ENCODE data around the gene RNF223.
A peak's percentile ranks its signal among the peaks of the same experiment; 100 is the strongest.
"Not testable (repeated sequence)": the region's sequence is repeated elsewhere in the genome, so short reads cannot be mapped to it uniquely, and the experiment has no call there.

RNF223 gene

DNA sequence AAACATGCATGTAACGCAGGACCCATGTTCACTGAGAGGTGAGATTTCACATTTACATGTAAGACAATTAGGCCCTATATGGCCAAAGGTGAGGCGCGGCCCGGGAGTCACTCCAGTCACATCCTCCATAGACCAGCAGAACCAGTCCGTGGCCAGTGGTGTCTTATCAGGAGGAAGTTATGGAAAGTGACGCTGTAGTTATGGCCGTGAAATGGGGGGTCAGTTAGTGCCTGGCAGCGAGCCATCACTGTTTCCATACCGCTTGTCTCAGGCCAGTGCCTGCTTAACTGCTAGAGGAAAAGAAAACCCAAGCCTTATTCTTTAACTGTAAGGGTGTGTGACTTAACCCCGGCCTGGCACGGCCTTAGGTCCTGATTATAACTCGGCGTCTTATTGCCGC is 35.6 kb upstream of the RNF223 start:
- no peak for DNase-seq (ENCODE audit: low spot score)

DNA sequence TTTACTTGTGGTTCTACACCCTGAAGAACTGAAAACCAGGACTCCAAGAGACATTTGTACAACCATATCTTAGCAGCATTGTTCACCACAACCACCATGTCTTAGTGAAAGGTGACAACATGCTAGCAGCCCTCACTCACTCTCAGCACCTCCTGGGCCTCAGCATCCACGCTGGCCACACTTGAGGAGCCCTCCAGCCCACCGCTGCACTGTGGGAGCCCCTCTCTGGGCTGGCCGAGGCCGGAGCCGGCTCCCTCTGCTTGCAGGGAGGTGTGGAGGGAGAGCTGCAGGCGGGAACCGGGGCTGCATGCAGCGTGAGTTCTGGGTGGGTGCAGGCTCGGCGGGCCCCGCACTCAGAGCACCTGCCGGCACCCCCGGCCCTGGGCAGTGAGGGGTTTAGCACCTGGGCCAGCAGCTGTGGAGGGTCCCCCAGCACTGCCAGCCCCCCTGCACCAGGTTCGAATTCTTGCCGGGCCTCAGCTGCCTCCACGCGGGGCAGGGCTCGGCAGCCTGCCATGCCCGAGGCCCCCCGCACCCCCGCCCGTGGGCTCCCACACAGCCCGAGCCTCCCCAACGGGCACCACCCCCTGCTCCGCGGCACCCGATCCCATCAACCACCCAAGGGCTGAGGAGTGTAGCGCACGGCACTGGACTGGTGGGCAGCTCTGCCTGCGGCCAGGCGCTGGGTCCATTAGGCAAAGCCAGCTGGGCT is 32.6 kb upstream of the RNF223 start:
- no peak for DNase-seq (ENCODE audit: low spot score)

DNA sequence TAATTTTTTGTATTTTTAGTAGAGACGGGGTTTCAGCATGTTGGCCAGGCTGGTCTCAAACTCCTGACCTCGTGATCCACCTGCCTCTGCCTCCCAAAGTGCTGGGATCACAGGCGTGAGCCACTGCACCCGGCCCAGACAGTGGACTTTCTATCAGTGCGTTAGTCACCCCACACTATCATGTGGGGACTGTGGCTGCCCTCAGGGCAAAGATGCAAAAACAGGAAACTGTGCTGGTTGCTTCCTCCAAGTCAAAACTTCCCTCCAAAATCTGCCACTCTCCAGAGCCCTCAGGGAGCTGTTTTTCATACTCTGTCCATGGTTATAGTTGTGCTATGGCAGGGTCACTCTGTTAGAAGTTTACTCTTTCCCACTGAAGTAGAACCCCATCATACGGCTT is 30.0 kb upstream of the RNF223 start:
- not testable (repeated sequence) for DNase-seq (ENCODE audit: low spot score)

DNA sequence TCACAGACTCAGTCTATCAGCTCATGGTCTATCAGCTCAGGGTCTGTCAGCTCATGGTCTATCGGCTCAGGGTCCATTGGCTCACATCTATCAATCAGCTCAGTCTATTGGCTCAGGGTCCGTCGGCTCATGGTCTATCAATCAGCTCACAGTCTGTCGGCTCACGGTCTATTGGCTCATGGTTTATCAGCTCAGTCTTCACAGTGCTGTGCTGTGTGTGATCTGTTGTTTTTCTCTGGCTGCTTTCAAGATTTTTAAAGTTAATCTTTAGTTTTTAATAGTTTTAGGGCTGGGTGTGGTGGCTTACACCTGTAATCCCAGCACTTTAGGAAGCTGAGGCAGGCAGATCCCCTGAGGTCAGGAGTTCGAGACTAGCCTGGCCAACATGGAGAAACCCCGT is 27.4 kb upstream of the RNF223 start:
- DNase-seq (ENCODE audit: low spot score): no peak

DNA sequence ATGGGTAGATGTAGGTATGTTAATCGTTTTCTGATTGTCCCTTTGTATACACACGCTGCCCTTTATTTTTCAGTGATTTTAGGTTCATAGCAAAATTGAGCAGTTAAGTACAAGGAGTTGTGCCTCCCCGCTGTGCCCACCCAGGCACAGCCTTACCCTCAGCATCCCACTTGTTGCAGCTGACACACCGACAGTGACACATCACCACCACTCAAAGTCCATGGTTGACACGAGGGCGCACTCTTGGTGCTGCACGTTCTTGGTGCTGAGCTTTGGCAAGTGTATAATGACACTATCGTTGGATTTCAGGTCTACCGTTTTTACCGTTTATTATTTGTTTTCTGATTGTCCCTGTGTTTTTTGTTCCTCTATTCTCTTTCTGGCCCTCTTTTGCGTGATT is 26.2 kb upstream of the RNF223 start:
- DNase-seq (ENCODE audit: low spot score): no peak

DNA sequence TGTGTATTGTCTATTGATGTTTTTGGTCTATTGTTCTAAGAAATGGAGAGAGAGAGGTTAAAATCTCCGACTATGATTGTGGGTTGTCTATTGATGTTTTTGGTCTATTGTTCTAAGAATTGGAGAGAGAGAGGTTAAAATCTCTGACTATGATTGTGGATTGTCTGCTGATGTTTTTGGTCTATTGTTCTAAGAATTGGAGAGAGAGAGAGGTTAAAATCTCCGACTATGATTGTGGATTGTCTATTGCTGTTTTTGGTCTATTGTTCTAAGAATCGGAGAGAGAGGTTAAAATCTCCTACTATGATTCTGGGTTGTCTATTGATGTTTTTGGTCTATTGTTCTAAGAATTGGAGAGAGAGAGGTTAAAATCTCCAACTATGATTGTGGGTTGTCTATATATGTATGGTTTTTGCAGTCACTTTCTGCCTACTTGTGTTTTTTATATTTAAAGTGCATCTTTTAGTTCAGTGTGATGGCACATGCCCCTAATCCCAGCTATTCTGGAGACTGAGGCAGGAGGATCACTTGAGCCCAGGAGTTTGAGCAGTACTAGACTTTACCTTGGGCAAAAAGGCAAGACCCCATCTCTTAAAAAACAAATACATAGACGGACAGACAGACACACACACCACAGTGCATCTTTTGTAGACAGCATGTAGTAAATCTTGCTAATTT is 25.5 kb upstream of the RNF223 start:
- DNase-seq (ENCODE audit: low spot score): no peak

DNA sequence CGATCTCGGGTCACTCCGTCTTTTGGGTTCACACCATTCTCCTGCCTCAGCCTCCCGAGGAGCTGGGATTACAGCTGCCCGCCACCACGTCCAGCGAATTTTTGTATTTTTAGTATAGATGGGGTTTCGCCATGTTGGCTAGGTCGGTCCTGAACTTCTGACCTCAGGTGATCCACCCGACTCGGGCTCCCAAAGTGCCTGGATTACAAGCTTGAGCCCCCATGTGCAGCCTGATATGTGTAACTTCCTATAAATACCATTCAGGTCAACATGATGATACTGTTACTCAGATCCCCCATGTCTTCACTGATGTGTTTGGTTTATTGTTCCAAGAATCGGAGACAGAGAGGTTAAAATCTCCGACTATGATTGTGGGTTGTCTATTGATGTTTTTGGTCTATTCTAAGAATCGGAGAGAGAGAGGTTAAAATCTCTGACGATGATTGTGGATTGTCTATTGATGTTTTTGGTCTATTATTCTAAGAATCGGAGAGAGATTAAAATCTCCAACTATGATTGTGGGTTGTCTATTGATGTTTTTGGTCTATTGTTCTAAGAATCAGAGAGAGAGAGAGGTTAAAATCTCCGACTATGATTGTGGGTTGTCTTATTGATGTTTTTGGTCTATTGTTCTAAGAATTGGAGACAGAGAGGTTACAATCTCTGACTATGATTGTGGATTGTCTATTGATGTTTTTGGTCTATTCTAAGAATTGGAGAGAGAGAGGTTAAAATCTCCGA is 24.7 kb upstream of the RNF223 start:
- no peak for DNase-seq (ENCODE audit: low spot score)

DNA sequence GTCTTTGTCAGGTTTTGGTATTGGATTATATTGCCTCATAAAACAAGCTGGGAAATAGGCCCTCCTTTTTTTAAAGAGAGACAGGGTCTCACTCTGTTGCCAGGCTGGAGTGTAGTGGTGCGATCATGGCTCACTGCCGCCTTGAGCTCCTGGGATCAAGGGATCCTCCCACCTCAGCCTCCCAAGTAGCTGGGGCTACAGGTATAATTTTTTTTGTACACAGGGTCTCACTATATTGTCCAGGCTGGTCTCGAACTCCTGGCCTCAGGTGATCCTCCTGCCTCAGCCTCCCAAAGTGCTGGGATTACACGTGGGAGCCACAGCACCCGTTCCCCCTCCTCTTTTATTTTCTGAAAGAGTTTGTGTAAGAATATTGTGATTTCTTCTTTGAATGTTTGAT is 22.0 kb upstream of the RNF223 start:
- DNase-seq (ENCODE audit: low spot score): not testable (repeated sequence)

DNA sequence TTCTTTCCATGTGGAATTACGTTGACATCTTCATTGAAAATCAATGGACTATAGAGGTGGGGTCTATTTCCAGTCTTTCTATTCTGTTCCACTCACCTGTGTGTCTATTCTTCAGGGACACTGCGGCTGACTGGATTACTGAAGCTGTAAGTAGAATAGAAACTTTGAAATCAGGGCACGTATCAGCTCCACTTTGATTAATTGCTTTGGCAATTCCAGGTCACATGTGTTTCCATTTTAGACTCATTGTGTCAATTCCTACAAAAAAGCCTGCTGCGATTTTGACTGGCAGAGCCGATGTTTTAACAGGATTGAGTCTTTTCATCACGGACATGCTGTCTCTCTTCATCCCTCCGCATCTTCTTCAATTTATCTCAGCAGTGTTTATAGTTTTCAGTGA is 20.9 kb upstream of the RNF223 start:
- DNase-seq (ENCODE audit: low spot score): no peak

DNA sequence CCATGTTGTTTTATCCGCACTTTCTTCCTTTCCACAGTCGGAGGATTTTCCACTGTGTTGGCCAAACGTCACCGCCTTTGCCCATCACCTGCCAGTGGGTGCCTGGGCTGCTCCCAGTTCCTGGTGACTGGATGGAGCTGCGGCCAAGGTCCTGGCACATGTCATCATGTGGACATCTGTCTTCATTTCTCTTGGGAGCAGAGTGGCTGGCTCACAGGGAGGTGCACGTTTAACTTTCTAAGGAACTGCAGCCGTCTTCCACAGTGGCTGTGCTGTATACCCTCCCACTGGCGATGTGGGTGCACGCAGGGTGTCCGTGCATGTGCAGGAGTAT is 19.5 kb upstream of the RNF223 start:
- no peak for DNase-seq (ENCODE audit: low spot score)

DNA sequence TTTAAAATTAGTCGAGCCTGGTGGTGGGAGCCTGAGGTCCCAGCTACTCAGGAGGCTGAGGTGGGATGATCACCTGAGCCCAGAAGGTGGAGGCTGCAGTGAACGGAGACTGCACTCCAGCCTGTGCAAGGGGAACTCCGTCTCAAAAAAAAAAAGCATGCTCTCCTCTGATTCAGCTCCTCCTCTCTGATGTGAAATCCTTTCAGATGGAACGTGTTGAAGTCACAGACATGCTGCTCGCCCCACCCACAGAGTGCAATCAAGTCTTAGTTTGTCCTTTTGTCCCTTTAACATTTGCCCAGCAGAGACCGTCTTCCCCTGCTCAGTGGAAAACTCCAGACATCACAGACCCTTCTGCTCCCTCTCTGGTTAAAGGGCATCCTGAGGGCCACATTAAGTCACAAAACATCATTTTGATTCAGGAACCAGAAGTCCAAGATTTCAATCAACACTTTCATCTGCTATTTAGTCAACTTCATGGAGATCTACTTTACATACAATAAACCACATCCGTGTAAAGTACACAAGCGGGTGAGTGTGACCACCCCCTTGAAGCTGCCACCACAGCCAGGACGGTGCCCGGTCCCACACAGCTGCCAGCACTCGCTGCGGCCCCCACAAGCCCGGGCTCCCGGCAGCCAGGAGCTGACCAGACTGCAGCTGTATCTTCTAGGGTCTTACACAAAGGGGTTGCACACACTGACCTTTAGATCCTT is 18.9 kb upstream of the RNF223 start:
- DNase-seq (ENCODE audit: low spot score): no peak

DNA sequence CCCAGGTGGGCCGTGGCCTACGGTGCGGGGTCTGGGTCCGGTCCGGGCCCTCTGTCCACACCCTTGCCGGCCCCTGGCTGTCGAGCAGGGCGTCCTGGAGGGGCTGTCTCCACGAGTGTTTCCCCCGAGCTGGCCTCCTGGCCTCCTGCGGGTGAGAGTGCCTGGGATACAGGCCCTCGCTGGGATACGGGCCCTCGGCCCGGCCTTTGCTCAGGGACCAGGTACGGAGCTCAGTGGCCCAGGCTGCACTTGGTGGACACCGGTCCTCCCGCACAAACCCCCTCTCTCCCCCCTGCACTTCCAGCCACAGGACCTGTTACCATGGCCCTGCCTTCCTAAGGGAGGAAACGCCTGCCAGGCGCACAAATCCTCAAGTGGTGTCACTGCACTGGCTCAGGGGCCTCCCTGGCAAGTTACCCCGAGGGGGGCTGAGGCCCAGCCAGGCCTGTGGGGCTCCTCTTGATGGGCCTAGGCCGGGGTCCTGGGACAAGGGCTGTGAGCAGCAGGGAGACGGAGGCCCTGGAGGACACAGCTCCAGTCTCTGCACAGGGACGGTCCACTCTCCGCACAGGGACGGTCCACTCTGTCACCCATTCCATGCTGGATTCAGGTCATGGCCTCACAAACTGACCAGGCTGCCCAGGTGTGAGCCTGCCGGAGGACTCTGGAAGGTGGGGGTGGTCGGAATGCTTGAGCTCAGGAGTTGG is 18.2 kb upstream of the RNF223 start:
- DNase-seq (ENCODE audit: low spot score): peak; percentile 28

DNA sequence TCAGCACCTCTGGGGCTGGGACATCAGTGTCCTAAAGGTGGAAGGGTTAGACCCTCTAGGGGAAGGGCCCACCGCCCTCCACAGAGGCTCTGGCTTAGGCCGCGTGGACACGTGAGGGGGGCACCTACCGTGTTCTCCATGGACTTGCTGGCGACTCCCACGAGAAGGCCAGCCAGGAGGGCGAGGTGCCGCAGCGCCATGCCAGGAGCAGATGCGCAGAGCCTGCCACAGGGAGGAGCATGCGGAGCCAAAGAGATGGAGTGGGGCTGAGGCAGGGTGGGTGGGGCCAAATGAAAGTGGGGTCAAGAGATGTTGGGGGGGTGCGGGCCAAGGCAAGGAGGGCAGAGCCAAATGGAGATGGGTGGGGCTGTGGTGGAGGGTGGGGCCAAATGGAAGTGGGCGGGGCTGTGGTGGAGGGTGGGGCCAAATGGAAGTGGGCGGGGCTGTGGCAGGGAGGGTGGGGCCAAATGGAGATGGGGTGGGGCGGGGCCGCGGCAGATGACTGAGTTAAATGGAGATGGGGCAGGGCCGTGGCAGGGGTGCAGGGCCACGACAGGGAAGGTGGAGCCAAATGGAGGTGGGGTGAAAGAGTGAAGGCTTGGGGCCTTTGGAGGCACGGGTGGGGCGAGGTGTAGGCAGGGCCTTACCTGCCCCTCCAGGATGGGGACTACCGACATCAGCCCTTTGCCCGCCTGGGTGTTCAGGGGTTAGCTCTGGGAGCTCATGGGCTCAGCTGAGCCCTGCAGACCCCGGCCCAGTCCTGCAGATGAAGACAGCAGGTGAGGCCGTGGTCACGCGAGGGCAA is 17.4 kb upstream of the RNF223 start:
- peak; percentile 50 for DNase-seq (ENCODE audit: low spot score)

DNA sequence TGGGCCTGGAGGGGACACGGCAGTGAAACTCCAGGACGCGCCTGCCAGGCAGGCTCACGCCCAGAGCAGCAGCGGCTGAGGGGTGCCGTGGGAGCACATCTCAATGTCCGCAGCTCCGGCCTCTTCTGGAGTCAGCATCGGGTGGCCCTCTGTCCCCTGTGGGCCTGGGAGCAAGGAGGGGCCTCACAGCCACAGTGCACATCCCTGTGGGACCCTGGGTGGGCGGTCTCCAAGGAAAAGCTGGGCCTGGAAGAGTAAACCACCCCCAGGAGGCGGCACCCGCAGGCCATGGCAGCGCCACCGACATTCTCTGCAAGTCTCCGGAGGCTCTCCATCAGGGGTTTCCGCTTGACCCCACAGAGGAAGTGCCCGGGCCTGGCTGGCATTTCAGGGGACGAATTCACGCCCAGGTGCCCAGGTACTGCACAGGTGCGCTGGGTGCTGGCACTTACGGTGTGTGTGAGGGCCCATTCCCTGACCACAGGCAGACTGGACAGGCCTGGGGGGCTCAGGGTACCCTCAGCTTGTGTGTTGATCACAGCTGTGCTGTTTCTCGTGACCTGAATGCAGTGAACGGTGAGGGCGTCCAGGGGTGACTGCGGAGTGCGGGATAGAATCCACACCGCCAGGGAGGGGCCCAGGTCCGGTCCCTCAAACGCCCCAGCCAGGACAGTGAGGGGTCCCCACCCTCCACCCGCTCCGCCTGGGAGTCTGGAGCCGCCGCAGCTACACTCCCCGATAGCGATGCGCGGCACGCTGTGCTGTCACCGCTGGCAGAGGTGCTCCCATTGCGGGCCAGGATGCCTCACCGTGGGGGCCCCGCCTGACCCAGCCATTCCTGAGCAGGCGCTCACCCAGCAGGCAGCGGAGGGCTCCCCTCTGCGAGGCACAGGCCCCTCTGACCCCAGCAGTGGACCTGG is 16.6 kb upstream of the RNF223 start:
- no peak for DNase-seq (ENCODE audit: low spot score)

DNA sequence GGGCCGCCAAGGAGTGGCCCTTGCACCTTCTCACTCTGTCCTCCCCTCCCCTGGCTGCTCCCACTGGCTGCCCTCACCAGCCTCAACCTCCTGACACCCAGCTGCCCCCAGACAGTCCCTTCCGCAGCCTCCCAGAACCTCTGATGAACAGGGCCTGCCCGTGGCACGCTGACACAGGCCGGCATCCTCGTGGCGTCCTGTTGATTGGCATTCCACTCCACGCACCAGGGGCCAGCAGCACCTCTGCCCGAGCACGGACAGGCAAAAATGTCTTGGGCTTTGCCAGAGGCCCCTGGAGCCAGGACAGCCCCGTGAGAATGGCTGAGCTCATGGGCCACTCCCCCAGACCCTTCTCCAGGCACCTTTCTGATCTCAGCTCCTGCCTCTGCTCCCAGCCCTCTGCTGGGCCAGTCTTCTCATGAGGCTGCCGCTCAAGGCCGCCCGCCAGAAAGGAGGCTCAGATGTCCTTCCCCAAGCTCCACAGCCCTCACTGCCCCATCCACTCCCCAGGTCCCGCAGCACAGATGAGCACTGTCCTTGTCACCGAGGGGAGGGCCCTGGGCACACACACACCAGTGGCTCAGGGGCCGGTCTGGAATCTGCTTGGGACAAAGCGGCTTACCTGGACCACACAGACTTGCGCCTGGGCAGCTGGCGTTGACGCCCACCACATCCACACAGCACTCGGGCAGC is 15.8 kb upstream of the RNF223 start:
- no peak for DNase-seq (ENCODE audit: low spot score)

DNA sequence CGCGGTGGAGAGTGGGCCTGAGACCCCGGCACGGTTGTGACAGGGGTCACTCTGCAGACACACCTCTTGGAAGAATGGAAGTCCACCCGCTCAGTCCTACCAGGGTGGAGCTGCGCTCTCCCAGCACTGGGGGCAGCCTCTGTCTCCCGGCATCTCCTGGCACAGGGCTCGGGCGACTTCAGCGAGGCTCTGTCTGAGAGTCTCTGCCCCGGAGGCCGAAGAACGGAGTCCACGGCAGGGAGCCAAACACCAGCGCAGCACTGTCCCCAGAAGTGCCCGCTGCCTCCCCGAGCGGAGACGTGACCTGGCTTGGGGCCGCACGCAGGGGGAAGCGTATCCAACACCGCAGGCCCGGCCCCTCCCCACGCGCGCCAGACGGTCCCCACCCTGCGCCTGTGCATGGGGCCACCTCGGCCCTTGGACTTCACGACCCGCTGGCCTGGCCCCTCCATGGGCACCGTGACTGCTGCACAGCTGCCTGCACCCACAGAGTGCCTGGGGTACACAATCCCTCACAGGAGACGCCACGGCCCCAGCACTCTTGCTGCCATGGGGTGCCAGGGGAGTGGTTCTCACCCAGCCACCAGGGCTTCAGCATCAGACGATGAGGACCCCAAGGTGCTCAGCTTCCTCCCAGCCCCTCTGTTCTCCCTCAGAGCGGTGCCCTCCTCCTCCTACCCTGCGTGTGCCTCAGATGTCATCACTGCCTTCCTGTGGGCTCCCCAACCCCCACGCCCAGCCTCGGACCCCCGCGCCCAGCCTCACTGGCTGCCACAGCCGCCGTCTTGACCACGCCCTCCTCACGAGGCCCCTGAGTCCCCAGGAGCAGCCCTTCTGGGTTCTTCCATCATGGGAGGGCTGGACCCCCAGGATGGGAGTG is 14.9 kb upstream of the RNF223 start:
- no peak for DNase-seq (ENCODE audit: low spot score)

DNA sequence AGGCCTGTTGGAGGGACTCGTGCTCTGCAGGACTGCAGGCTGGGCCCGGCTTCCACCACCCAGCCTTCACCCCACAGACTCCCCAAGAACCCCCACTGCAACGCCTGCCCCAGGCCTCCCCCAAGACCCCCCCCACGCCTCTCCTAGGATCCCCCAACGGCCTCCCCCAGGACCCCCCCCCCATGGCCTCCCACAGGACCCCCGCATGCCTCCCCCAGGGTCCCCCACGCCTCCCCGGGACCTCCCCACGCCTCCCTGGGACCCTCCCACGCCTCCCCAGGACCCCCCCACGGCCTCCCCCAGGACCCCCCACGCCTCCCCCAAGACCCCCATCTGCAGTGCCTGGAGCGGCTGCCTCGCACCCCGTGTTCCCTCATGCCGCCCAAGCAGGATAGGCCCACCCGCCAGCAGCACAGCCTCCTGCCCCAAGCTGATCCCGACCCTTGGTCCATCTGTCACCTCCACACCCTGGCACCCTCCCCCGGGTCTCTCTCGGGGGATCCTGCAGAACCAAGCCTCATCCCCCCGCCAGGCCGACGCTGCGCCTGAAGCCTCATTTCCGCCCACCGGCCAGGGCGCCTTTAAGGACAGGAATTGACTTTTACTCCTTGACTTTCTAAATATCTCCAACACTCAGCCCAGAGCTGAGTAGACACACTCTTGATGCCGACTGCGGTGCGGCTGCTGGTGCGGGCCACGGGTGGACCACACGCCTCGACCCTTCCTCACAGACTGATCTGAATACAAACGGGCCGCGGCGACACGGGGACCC is 14.1 kb upstream of the RNF223 start:
- DNase-seq (ENCODE audit: low spot score): peak; percentile 40

Data from D341Med (cell line).